Glomerular endothelial cell (primary cell): Measurements from ENCODE around the gene SIM2. TPM values are rescaled to one million over a fixed set of nuclear protein-coding genes. Genes with fewer than 3 reads are reported as not detected.

Experiments used
- DNase-seq: peaks from one replicate; pipeline ENCODE4 v3.0.0-alpha.2; 2011; ENCODE audit warnings: low read depth, low spot score; ENCODE audit errors: extremely low read depth
- total RNA-seq: library from RNA; depleted of rRNA; stranded (reverse); fragments of >200 nt; gene quantifications from 2 replicates; pipeline ENCODE4 v1.2.3, GENCODE V29; 2015

The SIM2 gene
- total RNA-seq, 1 donor from 2014 or later = 0.47 TPM

DNA sequence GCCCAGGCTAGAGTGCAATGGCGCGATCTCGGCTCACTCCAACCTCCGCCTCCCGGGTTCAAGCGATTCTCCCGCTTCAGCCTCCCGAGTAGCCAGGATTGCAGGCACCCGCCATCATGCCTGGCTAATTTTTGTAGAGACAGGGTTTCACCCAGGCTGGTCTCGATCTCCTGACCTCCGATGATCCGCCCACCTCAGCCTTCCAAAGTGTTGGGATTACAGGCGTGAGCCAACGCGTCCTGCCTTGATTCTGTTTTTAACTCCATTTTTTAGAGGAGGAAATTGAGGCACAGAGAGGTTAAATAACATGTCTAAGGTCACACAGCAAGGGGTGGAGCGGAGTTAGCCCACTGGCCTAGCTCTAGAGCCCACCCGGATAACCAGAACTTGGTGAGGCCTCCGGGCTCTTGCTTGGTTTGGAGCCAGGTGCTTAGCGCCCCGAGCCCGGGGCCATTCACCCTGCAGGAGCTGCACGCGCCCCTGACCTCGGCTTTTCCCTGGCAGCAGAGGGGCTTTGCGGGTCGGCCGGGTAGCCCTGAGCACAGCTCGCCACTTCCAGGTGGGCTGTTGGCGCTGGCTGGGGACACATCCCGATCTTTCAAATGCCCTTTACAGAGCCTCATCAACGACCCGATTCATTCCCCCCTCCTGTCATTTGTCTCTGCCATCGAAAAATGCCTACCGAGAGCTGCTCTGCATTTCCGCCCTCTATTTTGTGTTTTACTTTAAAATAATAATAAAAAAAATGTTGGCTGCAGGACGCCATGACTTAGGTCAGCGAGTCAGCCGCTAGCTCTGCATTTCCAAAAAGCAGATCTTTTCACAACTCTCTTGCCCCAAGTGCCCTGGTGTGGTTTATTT lies 11.2 kb downstream of the SIM2 start:
- DNase-seq = no peak

DNA sequence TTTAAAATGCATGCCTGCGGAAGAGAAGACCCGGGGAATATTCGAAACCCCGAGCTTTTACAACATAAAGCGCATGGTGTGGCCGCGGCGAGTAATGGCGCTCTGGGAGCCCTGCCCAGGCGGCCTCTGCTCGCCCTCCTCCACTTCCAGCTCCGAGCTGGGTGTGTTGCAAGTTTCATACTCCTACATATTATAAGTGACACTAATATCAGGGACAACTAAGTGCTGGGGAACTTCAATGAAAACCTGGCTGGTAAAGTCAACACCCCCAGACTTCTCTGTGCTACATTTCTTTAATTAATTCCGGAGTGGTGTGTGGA lies 11.8 kb downstream of the SIM2 start:
- no peak for DNase-seq

DNA sequence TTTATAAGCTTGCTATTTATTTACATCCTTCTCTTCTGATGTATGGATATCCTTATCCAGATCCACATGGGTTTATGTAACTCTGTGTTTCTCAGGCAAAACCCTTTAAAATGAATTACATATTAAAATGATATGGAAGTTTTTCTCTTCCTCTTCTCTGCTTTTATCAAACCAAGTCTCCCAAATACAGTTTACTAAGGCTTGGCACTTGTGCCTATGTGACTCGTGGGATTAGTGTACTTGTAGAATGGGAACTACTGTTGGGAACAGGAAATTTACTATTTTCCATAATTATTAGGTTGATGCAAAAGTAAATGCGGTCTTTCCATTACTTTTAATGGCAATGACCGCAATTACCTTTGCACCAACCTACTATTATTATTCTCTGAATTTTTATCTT lies 14.8 kb downstream of the SIM2 start:
- no peak for DNase-seq

DNA sequence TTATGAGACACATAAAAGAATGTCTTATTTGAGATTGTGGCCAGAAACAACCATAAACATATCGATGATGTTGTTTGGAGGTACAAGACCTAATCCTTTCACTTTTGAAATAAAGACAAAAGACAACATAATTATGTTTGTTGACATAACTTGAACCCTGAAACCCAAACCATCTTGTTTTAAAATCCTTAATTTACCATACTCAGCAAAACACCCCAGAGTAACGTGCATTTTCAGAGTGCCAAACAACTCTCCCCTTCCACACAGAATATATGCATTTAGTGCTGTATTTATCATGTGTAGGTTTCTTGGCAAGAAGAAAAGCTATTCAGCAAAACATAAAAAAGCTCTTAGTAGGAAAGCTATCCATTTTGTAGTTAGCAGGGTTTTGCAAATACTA lies 17.5 kb downstream of the SIM2 start:
- DNase-seq = no peak

DNA sequence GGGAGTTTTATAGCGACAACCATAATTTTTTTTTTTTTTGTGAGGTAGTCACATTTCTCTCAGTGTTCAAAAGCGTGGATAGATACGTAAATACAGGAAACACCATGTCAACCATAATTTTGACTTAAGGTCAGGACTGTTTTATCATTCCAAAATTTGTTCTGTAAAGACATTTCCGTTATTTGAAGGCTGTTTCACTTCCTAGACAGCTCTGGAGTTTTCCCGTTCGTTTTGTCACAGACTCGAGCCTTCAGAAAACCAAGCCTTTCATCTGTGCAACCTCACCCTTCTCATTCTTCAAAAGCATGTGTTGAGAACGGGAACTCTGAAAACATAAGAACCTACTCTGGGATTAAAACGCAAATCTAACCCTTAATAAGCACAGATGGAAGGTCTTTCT lies 17.9 kb downstream of the SIM2 start:
- no peak for DNase-seq

DNA sequence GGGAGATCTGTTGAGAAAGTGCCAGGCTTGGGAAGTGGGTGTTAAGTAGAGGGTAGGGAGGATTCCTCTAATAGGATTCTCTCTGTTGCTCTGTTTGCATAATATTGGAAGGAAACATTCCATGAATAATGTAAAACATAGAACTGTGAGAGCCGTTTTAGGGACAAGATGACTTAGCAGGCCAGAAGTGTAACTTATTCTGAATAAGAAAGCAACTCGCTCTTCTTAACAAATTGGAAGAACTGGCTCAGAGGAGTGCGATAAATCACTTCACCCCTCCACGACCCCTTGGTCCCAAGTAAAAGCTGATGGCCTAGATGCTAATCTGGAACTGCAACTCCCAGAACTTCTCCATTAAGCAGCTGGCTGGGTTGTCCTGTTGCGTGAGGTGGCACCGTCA lies 19.1 kb downstream of the SIM2 start:
- no peak for DNase-seq

DNA sequence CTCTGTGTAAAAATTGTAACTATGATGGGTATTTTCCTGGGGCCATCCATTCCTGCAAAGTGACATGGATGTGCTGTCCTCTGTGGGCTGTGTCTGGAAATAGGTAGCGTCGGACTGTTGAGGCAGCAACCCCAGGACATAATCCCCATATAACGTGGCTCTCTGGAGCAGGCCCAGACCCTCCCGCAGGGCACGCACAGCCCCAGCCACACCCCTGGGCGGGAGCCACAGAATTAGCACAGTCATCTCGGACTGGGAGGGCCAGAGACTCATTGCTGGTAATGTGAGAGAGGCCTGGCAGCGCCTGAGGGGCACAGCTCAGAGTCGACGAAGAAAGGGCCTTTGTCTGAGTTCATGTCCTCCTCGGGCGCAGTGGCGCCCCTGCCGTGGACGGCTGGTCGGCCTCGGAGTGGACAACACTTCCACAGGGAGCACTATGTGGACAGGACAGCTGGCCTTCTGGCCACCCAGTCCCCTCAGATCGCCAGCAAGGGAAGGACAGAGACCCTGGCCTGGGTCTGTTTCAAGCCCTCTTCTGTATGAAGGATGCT lies 20.1 kb downstream of the SIM2 start:
- DNase-seq = no peak

DNA sequence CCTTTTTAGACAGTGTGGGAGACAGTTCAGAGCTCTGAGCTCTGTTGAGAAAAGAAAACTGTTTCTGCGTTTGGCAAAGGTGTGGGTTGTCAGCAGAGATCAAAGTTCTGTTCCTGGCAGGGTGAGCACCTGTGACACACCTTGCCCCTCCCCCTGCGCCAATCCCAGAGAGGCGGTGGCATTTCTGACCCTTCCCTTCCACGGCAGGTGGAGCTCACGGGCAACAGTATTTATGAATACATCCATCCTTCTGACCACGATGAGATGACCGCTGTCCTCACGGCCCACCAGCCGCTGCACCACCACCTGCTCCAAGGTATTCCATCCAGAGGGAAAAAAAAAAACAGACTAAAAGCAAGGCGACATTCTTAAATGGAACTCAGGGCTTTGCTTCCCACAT lies 20.7 kb downstream of the SIM2 start:
- DNase-seq = no peak

DNA sequence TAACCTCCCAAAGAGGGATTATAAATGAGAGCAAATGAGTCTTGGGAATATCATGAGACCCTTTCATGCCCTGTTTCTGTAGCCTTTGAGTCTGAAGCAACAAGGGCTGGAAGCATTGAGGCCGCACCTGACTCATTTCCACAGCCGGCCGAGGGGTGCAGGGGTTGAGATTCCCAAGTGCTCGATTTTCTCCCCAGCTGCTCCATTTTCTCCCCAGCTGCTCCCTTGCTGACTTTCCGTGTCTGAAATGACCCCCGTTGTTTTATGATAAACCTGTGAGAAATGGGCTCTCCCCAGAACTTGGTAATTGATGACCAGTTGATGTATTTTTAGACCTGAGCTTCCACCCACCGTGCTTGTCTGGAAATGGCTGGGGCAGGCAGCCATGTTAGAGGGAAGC lies 22.9 kb downstream of the SIM2 start:
- DNase-seq = no peak

DNA sequence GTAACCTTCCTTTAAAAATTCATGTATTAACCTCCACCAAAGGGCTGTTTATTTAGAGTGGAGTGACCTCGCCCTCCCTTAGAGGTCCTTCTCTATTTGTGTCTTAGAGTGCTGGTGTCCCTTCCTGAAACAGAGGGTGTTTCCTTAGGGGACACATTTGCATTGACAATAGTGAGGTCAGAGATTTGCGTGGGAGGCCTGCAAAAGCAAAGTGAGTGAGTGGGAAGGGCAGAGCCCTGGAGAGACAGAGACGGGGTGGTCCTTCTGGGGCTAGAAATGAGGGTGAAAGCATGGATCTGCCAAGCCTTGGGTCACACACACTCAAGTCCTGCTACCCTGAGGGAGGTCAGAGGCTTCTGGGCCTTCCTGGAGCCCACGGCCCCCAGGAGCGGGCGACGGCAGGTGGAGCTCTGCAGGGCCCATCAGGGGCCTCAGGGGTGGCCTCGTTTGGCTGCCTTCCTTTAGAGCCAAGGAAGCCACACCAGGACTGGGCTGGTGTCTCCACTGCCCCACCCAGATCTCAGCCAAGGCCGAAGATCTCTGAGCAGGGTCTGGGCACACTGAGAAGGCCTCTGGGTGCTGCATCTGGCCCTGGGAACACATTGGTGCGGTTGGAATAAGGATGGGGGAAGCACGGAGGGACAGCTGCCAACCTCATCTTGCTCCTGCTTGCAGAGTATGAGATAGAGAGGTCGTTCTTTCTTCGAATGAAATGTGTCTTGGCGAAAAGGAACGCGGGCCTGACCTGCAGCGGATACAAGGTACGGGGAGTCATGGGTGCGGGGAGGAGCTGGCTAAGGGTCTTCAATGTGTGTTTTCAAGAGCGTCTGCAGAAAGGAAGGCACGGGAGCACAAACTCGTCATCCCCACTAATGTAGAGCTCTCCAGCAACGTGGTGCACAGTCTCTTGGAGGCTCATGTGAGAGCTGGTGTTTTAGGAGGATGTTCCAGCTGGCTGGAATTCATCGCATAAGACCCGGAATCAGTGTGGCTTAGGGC lies 23.8 kb downstream of the SIM2 start:
- no peak for DNase-seq

DNA sequence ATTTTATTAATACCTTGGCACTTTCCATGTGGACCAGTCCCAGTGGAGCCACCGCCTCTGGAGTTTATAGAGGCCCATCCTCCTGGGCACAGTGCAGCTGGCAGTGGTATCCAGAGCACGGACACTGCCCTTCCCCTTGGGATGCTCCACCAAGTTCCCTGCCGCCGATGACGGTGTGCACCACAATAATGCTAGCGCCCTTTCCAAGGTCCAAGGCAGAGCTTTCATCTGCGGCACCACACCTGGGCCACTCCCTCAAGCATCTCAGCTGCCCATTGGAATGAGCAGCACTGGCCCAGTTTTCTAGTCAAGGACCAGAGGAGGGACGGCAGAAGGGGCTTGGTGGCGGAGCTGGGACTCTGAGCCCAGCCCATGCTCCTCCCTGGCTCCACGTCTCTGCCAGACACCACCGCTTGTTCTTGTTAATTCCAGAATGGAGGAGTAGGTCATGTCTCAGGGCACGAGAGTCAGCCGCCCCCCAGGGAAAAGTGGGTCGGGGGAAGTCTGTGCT lies 24.5 kb downstream of the SIM2 start:
- no peak for DNase-seq

DNA sequence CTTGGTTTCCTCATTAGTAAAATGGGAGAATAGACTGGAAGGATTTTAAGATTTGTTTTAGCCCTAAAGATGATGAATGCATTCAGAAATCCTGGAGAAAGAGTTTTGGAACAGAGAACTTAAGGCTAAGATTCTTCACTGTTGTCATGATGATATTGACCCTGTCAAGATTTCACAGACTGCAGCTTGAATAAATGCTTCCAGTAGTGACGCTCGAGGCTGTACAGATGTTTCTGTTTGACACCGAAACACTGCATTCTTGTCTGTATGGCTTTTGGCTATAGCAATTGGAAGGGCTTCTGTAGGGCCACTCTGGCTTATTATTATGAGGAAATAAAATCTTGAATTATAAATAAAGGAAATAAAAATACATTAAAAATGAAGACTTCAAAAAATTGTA lies 25.7 kb downstream of the SIM2 start:
- no peak for DNase-seq

DNA sequence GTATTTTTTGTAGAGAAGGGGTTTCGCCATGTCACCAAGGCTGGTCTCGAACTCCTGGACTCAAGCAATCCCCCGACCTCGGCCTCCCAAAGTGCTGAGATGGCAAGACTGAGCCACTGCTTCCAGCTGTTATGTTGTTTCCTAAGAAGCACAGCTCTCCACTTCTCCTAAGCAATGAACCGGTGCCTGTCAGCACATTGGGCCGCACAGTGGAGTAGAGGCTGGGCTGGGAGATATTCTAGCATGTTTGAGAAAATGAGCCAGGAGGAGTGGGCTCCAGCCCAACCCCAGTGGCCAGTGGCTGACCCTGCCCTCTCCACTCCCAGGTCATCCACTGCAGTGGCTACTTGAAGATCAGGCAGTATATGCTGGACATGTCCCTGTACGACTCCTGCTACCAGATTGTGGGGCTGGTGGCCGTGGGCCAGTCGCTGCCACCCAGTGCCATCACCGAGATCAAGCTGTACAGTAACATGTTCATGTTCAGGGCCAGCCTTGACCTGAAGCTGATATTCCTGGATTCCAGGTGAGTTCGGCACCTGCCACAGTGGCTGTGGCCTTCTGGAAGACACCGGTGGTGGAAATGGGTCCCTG lies 27.0 kb downstream of the SIM2 start:
- no peak for DNase-seq

DNA sequence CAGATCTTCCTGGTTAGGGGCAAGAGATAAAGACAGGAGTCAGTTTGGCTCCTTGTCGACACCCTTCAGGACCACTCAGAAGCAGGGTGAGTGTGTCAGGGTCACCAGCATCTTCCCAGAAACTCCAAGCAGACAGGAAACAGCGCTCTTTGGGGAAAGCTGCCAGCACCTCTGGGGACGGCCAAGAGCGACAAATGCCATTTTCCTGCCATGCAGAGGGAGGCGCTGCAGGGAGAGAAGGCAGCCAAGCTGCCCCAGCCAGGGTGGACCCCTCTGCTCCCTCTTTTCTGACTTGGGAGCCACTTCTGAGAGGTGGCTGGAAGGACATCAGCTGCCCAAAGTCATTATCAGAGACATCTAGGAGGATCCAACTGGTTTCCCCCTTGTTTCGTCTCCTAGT lies 29.0 kb downstream of the SIM2 start:
- DNase-seq = no peak

DNA sequence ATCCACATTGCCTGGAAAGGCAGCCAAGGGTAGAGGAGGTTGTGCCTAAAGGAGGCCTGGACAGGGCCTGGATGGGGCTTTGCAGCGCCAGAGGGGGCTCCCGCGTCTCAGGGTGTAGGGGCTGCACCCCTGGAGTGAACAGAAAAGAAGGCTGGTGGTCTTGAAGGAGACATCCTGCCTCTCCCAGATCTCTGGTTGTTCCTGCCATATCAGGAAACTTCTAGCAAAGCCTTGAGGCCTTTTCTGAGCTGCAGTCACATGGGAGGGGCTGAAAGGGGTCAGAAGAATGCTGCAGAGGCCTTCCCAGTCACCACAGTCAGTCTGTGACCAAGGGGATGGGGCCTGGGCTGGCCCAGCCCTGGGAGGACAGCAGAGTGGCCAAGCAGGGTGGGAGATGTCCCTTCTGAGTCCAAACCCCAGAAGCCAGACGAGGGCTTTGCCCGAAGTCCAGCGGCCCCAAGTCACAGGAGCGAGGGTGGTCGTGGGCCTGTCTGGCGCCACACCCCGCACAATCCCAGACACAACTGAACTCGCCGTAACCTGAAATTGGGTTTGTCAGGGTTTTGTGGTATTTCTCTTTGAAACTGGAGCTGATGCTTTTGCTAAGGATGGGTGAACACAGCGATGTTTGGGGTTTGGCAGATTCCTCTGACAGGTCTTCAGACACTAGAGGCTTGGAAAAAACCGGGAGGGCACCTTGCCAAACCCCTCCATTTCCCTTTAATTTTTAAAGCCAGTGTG lies 29.6 kb downstream of the SIM2 start:
- DNase-seq = no peak

DNA sequence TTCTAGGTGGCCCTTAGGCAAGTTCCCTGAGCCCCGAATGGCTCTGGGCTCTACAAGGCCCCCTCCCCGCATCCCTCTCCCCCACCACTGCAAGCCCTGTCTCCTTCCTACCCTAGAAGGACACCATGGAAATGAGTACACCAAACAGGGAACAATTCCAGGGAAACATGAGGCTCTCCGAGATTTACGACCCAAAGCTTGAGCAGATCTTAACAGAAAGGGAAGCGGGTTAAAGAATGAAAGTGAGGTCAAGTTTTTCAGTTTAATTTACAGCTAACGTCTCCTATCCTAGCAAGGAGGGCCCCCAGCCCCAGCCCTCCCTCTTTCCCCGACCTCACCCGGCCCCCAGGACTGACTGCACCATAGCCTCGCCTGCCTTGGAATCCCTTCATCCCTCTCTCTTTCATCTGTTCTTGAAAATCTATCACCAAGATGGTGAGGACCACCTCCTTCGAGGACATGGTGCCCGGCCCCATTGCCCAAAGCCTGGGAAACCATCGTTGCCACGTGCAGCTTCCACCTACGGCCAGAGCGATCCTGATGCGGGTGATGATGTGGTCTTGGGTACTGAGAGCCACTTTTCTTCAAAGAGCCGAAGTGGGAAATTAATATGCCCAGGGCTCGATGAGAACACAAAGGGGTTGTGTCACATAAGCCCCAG lies 30.5 kb downstream of the SIM2 start:
- DNase-seq = no peak

DNA sequence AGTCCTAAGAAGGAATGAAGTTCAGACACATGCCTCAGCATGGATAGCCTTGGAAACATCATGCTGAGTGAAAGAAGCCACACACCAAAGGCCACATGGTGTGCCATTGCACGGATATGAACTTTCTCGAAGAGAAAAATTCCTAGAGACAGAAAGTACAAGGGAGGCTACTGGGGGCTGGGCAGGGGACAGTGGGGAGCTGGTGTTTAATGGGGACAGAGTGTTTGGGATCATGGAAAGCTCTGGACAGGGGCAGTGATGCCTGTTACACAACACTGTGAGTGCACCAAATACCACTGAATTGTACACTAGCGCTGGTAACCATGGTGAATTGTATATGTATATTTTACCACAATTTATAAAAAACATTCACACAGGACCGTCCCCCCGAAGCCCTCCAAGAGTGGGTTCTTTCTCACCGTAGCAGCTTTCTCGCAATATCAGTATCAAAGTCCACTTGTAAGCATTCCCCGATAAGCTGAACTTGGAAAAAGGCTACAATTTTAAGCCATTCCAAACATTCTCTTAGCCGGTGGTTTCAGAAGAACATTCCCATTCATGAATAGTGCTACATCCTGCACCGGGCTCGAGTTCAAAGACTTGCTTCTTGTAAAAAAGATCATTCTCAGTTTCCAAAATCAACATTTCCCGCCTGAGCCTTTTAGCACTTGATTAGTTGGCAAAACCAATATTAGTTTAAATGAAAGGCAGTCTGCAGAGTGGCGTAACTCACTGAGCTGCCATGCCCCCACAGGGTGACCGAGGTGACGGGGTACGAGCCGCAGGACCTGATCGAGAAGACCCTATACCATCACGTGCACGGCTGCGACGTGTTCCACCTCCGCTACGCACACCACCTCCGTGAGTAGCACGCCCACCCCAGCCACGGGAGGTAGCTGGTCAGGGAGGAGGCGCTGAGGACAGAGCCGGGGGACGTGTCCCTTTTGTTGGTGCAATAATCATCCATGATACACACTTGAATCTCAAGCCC lies 31.7 kb downstream of the SIM2 start:
- DNase-seq = no peak

DNA sequence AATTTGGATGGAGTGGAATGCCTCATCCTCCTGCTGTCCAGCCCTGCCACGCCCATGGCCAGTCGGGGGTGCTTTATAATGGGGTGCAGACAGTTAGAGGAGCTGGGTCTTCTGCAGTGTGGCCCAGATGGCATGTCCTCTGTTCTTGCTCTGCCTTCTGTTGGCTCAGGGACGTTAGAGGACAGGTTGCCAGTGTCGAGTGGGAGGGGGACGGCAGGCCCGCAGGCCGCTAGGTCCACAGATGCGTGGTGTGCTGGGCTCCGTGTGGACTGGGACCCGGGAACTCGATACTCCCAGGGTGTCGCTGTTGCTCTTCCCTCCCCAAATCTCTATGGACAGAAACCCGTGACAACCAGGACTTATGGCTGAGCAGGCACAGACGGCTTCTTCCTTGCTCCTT lies 33.3 kb downstream of the SIM2 start:
- DNase-seq = no peak

DNA sequence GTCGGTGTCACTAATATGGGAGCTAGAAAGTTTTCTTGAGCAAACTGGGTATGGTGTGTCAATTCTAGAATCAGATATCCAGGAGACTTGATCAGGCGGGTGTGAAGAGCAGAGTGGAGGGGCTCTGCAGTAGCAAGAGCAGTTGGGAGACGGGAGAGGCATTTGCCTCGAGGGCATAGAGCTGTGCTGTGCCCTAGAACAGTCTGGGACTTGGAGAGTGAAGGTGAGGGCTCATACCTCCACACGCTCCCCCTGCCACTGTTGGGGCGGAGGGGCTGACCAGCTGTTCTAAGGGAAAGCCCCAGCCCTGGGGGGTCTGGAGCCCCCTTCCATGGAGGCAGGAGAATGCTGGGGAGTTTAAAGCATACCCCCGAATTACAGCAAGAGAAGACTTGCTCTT lies 33.8 kb downstream of the SIM2 start:
- DNase-seq = no peak
